Measurements from ENCODE around the gene PCGF2.

Gene PCGF2

DNA sequence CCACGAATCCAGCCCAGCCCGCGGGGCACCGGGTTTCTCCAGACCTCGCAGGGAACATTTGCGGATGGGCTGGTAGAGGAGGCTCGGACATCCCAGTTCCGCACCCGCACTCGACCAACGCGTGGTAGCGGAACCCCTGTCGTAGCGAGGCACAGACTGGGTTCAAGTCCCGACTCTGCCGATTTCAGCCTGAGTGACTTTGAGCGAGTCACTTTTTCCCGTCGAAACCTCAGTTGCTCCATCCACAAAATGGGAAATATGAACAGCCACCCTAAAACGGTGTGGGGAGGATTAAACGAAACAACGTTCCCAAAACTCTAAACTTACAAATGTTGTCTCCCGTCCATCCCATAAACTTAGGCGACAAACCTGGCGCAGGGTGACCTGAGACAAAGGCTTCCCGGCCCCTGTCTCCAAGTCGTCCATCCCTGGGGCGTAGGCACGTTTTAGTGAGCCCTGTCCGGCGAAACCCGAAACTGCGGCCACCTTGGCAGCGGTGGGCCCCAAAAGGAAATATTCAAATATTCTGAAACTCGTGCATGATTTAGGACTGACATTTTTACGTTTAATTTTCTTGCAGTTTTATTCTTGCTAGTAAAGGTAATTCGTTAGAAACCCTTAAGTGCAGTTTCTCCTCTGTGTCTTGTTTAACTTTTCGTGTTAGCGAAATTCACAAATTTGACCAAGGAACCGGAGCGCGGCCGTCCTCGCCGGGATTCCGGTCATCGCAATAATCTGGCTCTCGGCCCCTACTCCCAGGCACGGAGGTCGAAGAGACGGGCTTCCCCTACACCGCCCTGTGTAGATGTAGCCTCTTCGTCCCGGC is 45.0 kb downstream of the PCGF2 start:
- no peak for DNase-seq (ENCODE audit: low read depth)

DNA sequence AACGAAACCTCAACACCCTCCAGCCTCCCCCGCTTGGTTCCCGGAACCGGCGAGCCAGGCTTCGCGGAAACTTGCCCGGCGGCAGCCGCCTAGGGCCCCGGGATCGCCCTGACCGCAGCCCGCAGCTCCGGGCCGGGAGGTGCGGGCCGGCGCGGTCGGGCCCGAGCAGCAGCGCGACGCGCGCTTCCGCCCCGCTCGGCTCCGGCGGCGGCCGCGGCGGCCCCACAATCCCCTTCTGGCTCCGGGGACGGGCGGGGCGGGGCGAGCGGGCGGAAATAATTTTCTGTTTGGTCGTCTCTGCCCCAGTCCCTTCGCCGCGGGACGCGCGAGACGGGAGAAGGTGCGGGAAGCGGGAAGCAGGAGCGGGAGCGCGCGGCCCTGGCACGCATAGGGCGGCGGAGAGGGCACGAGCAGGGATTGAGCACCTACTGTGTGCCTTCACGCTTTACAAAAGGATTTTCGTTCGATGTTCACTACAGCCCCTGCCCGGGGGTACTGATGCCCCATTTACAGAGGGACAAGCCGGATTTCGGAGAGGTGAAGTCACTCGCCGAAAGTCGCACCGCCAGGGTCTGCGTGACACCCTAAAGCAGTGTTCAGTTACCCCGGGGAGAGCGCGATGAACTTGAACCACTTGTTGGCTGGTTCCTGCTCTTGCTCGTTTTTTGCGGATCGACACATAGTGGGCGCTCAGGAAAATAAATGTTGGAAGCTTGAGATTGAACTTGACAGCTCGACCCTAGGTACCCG is 45.8 kb downstream of the PCGF2 start:
- DNase-seq (ENCODE audit: low read depth), result peak; percentile 72

DNA sequence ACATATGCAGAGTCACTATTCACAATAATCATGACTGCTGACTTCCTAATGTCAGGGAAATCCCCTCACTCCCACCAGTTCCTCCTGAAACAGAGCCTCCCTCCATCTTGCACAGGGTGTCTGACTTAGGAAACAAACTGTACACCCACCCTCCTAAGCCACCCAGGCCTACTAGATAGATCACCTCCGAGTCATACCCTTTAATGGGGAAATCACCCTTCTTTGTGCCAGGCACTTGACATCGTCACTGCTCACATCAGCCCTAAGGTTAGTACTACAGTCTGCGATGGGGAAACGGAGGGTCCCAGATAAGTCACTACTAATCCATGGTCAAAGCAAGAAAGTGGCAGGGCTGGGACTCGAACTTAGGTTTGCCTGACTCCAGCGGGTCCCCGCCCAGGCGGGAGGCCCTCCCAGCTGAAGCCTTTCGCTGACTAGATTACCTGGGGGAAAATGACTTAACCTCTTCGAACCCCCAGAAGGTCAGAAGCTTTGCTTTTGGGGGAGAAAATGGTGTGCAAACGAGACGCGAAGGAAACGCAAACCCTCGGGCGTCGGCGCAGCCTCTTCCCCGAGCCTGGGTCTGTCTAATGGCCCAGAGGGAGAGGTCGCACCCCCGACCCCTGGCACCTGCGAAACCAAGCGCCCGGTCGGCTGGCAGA is 46.5 kb downstream of the PCGF2 start:
- DNase-seq (ENCODE audit: low read depth), result peak; percentile 55

DNA sequence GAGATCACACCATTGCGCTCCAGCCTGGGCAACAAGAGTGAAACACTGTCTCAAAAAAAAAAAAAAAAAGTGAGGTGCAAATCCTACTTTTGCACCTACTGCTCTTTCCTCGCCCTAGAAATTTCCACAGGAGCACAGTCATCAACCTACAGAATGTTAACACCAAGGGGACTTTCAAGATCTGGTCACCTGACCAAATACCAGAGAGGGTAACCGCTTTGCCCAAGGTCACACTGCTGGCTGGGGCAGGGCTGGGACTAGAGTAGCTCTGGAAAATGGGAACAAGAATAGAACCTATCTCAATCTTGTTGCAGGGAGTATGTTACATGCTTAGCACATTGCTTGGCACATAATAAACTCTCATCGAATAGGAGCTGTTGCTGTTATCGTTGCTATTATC is 49.4 kb downstream of the PCGF2 start:
- no peak for DNase-seq (ENCODE audit: low read depth)

DNA sequence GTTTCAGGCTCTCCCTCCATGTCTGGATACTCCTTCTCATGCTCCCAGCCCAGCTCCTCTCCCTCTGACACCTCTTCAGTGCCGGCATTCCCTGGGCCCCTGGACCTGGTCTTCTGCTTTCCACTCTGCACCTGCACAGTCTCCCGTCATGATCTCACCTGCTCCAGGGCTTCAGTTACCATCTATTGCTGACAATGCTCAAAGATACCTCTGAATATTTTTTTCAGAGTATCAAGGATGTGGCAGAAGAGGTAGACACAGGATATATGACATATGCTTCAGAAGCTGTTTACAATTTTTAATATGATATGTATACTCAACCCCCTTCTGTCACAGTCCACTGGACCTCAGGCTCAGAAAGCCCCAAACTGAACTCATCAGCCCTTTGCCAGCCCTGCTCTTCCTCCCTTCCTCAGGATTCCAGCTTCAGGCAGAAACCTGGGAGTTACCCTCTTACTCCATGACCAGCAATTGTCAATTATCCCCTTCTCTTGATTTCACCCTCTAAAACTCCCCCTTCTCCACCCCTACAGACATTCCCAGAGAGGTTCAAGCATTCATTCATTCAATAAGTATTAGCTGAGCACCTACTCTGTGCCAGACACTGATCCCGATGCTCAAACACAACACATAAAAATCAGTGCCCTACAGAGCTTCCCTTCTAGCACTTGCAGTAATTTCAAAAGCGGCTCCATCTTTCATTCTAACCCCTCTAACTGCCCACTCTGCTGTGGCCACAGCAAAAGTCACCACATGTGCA is 50.9 kb downstream of the PCGF2 start:
- DNase-seq (ENCODE audit: low read depth), result no peak

DNA sequence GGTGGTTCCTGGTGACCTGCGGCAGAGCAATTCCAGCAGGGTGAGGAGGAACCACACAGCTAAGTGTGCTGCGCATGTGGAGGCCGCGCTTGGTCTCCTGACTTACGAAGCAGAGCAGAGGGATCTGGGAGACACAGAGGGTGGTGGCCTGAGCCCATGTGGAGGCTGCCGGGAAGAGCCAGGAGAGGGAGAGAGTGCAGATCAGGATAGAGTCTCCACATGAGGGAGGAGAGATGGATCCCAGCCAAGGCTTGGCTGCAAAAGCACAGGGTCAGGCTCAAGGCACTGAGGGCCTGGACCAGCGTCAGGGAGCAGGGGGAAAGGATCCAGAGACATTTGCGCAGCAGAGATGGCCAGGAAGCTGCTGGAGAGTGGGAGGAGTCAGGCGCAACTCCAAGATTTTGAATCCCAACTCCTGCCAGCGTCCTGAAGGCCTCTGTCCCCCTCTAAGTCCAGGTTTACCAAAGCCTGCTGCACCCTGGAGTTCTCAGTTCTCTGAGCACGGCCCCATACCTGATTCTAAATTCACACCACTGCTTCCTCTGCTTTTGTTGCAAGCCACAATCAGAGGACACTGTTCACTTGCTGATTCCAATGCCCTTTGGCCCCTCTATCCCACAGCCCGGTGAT is 54.3 kb downstream of the PCGF2 start:
- DNase-seq (ENCODE audit: low read depth), result peak; percentile 18

DNA sequence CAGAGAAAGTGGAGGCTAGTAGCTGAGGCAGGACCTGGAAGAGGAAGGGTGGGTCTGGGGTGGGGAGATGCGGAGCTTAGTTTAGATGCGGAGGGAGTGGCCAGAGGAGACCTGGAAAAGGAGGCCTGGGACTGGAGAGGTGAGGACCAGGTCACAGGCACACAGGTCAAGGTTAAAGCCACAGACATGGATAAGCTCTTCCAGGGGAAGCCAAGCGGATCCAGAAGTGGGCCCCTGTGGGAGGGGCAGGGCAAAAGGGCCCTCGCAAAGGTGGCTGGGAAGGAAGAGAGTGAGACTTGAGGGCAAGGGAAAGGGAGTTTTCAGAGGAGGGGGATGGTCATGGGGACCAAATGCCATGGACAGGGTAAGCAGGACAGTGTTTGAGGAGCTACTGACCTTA is 57.0 kb downstream of the PCGF2 start:
- DNase-seq (ENCODE audit: low read depth), result no peak

DNA sequence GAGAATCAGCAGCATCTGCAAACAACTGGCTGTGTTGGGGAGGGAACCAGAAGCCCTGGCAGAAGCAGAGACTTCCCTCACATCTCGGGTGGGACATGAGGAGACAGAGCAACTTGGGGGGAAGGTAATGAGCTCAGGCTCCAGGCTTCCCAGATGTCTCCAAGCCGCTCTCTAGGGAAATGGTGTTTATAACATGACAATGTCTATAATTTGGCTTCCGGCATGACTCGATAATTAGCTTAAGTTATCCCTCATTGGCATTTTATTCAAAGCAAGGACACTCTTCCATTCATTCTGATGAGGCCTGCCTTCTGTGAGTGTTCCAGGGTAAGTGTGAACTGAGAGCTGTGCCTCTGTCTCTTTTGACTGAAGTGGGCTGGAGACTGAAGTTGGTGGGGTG is 57.8 kb downstream of the PCGF2 start:
- no peak for DNase-seq (ENCODE audit: low read depth)

DNA sequence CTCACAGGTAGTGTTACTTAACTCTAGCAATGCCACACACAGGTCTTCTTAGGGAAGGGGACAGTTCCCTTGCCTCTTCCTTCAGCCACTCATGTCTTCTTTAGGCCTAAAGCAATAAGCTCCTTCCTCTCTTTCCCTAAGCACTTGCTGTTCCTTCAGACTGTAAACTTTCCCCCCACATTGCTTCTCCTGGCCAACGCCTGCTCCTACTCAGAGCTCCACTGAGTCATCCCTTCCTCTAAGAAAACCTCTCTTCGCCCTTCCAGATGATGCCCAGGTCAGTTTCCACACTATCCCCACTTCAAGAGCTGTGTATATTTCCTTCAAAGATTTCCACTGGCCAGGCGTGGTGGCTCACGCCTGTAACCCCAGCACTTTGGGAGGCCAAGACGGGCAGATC is 60.9 kb downstream of the PCGF2 start:
- DNase-seq (ENCODE audit: low read depth), result peak; percentile 65

DNA sequence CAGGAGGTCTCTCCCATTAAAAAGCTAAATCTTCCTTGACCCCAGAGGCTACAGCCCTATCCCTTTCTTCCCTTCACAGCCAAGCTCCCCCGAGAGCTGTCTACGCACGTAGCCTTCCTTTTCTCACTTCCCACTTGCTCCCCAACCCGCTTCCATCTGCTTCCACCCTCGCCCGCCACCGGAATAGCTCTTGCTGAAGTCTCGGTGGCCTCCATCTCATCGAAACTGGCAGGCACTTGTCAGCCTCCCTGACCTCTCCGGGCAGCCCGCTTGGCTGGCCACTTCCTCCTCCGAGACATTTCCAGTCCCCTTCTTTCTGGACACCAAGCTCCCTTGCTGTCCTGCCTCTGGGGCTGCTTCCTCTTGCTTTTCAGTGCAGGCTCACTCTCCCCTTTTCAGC is 62.6 kb downstream of the PCGF2 start:
- no peak for DNase-seq (ENCODE audit: low read depth)

Data from amniotic epithelial cell (primary cell).